HG03025 (cell line): ENCODE data around the gene VEGFA.

Experiments used
- ATAC-seq: cut with Tn5 transposase; IDR thresholded peaks from one replicate; pipeline ENCODE4 v1.9.1; 2021; ENCODE audit warnings: mild to moderate bottlenecking, moderate library complexity; ENCODE audit not compliant: unreplicated experiment, low FRiP score

VEGFA gene

DNA sequence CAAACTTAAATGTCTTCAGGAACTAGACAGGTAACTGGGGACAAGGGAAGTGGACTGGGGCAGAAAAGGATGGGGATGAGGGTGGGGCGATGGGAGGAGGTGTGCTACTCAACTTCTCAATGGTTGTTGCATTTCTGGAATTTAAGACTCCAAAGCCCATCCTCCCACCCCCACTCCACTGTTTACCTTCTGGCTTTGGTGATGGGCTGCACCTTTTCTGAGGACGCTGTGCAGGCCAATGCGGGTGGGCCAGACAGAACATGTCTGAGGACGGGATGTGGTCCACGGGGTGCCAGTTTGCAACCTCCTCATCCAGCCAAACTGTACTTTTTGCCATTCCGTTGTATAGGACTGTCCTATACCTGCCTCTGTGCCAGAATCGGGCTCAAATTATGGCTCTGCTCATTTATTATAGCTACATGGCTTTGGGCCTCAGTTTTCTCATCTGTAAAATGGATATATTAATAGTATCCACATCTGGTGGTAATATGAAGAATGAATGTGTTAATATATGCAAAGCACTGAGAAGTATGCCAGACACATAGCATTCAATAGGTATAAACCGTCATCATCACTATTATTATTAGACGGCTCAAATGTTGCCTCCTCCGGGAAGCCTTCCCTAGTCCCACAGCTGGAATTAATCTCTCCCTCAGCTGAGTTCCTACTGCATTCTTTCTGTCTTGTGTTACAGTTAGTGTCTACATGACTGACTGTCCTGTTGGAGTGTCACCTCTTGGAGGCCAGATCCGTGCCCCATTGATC is 31.0 kb upstream of the VEGFA start:
- no peak for ATAC-seq

DNA sequence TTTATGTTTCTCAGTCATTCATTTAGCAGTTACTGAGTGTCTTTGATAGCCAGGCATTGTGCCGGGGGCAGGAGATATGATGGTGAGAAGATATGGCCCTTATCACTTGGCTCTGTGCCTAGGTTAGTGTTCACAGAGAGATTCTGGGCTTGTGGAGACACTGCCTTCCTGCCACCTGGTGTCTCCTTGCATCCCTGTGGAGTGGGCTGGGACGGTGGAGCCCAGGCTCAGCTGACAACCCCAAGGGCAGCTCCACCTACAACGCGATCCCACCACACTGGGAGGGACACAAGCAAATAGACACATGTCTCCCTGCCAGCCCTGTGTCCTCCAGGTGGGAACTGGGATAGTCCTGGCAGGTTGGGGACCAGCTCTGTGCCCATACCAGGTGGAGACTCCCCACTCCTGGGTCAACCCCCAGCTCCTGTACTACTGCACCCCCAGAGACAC is 30.3 kb upstream of the VEGFA start:
- ATAC-seq: no peak

DNA sequence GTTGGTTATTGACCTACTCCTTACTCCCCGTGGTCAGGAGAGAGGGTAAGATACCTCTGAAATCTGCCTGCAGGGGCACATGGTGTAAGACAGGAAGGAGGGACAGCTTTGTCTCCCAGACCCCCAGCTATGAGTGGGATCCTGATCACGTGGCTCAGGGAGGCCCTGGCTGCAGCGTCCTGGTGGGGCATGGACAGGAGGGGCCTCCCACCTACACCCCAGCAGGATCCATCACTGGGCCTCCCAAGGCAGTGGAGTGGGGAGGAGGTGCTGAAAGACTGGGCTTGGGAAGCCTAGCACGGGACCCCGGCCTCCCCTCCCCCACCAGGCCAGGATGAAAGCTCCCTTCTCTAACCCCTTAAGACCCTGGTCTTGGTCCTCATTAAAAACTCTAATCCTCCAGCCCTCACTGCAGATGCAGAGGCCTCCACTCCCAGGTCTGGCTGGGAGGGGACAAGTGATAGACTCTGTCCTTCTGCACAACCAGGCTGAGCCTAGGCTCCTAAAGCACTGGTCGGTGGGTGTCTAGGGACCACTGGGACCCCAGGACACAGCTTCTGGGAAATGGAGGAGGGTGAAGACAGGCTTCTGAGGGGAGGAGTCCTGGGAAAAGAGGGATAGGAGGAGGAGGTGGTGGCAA is 29.6 kb upstream of the VEGFA start:
- no peak for ATAC-seq

DNA sequence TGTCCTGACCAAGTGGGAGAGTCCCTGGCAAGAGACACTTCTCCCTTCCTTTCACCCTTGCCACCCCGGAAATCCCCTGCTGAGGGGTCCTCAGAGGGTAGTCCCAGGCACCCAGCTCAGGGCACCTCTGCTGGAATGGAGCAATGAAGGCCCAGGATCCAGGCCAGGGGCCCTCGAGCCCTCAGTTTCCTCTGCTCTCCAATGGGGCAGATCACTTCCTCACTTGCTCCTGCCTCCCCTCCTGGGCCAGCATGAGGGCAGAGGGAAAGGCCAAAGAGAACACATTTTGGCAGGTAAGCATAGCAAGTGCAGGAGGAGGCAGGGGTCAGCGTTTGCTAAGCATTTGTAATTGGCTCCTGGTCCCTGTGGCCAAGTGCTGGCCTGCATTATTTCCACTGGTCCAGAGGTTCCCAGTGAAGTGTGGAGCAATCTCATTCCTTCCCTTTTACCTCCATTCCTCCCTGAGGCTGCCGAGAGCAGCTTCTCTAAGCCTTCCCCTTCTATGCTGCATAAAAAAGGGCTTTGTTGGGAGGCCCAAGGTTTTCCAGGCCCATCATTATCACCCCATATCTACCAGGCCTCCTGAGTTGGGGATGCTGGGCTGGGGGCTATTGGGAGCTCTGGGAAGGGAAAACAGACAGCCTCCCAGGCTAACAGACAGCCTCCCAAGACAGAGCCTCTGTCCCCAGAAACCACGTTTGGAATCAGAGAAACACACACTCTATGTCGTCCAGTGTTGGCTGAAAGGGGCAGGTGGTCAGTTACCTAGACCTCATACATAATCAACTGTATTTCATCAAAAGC is 28.8 kb upstream of the VEGFA start:
- ATAC-seq: no peak

DNA sequence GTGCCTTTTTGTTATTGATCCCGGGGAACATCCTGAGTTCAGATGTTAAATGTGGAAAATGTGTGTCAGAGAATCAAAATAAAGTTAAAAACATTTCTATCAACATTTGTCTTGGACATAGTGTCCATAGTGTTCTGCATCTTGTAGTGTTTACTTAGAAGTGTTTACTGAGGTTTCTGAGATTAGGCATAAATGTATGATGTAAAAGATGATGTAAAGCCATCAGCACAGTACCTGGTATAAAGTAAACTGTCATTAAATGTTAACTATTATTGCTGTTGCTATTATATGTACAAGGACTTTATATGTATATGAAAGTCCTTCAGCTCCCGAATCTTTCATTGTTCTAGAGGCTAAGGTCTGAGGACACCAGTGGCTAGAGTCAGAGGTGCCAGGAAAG is 28.2 kb upstream of the VEGFA start:
- no peak for ATAC-seq

DNA sequence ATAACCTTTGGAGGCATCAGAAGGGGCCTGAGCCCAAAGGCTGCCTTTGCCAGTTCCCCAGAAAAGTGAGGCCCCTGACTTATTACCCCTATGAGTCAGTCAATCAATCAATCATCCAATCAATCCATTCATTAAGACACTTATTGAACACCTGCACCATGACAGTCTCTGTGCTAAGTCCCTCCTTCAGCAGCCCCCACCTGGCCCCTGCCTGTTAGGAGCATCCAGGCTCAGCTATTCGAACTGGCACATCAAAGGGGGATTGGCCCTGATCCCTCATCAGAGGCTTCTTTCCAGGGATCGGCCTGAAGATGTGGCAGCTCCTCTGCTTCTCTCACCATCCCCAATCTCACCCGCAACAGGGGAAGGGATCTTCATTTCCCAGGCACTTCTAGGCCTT is 27.7 kb upstream of the VEGFA start:
- no peak for ATAC-seq

DNA sequence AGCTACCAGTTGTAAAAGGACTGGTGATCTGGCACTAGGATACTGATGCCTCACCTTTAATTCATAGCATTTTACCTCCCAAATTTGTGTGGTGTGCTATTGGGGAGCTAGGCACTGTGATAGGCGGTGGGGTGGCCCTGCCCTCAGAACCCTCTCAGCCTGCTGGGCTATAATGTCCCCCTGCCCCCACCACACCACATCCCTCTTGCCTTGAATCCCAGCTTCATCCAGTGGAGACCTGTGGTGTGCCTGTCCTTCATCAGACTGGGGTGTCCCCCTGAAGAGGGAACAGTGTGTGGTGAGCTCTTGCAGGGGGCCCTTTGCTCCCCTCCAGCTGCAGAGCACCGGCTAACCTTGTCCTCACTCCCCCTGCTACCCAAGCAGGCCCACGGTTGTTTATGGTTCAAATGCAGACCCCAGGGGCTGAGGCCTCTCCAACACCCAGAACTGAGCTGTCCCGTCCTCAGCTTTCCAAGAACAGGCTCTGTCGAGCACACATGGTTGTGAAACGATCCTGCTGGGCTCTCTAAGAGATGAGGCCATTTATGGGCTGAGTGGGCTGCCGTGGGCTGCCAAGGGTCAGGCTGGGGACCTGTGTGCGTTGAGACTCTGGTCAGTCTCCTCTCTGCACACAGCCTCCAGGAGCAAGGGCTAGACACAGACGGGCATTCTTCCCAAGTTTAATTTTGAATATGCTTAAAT is 26.9 kb upstream of the VEGFA start:
- ATAC-seq: no peak

DNA sequence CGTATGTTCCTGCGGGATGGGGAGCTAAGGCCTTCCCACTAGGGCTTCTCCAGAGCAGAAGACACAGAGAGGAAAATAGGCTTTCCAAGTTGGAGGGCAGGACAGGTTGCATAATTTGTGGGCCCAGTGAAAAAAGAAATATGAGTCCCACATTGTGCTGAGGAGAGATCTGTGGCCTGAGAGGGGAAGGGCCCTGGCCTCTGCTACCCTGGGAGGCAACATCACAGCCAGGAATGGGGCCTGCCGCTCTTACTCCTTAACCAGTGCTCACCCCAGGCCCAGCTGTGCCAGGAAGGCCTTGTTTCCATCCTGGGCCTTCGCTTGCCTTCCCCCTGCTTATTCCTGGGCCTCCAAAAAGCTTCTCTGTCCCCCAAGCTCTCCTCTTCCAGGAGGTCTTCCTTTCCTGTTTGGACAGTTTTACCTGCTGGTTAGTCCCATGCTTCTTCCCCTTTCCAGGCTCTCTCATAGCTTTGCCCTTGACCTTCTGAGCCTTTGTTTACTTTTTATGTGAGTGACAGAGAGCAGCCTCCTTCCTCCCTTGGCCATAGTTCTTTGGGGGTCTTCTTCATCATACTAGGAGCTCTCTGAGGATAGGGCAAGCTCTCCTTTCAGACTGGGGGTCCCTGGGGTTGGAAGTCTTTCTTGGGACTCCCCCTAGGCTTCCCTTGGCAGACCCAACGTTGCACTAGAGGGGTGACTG is 26.2 kb upstream of the VEGFA start:
- no peak for ATAC-seq

DNA sequence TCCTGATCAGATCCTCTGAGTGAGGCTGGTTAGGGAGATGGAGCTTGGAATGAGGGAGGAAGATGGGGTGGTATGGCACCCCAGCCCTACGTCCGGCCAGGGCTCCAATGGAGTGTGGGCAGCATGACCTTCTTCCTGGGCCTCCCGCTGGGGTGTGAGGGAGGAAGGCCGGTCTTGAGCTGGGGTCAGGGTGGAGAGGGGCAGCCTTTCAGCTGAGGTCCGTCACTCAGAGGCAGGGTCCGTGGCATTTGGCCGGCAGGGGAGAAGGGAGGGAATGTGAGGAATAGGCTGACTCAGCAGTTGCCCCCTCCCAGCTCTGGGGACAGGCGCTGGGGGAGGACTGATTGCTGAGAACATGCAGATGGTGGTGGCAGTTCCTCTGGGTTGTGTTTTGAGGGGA is 25.5 kb upstream of the VEGFA start:
- ATAC-seq: no peak

DNA sequence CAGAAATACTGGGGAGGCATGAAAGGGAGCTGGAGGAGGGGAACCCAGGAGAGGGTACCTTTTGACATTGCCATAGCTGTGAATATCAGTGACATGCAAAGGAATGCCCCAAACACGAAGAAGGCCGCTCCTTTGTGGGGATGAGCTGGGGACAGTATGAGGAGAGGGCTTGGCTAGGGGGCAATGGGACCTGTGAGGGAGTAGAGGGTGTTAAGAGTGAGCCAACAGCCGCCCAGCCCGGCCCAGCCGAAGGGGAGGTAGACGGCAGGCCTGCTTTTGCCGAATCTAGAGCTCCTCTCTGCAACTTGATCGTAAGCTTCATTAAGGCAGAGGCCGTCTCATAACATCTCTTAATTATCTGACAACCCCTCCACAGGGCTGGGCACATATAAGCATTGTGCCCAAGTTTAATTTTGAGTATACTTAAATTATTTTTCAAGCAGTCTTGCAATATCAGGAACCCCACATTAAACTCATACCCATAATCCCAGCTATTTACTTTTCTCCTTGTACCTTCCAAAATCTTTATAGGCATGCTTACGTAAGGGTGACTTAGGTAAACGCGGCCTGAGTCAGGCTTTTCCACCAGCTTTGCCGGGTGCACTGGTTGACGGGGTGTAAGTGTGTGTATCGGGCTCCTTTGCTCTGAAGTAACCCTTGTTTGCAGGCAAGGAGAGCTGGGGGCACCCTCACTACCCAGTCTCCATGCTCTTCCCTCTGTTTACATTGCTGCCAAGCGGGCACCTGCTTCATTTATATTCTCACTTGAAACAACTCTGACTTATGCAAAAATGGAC is 24.9 kb upstream of the VEGFA start:
- ATAC-seq: no peak

DNA sequence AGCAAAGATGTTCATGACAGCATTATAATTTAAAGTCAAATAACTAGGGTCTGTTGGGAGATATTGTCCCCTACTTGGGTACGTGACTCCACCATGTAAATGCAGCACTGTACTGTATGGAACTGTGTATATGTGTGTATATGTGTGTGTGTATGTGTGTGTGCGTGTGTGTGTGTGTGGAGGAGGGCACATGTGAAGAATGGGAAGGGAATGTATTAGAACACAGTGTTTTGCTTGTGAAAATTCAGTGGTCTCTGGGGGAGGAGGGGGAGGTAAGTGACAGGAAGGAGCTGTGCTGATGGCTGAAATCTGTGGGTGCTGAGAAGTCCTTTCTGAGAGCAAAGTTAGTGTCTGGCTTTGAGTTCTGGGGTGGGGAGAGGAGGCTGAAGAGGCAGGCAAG is 23.9 kb upstream of the VEGFA start:
- ATAC-seq: no peak

DNA sequence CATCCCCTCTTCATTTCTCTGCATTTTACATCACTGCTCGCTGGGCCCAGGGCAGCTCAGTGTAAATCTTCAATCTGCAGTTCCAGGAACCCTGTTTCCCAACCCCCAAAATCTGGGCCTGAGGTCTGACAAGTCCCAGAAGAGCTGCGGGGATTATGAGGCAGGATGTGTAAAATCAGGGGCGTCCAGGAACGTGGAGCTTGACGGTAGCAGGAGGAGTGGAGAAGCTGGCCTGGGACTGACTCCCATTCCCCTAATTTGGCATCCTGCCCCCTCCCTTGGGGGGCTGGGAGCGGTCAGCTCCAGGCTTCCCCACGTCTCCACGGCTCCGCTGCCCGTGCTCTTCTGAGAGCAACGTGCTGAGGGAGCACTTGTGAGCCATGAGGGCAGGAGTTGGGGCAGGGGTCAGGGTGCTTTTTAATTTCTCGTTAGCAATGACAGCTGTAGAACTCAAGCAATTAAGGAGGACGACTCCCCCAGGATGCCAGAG is 23.4 kb upstream of the VEGFA start:
- ATAC-seq: no peak

DNA sequence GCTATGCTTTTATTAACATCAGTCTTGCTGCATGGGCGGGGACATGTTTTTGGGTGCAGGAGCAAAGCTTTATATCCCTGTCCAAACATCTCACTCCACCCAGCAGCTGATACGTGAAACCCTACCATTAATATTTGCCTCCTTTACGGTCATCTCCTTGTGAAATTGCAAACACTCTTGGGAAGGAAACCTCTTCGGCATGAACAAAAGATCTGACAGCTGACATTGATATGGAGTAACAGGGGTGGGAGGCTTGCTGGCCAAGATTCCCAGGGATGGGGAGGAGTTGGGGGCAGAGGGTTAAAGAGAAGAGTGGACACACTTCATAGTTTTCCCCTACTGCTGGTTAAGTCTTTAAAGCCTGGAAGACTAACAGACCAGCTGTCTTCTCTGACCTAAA is 22.2 kb upstream of the VEGFA start:
- no peak for ATAC-seq

DNA sequence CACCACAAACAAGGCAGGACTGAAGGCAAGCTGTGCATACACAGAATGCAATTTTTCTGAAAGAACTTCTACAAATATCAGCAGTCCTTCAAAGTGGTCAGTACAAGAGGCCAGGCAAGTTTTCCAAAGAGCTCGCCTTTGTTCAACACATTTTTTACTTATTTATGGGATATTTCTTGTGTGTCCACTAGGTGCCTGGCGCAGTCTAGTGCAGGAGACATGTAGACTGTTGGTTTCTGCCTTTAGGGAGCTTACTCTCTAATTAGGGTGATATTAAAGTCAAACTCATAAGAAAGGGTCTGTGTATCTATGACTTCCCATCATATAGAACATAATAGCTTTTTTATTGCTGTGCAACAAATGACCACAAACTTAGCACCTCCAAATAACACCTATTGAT is 21.2 kb upstream of the VEGFA start:
- ATAC-seq: no peak

DNA sequence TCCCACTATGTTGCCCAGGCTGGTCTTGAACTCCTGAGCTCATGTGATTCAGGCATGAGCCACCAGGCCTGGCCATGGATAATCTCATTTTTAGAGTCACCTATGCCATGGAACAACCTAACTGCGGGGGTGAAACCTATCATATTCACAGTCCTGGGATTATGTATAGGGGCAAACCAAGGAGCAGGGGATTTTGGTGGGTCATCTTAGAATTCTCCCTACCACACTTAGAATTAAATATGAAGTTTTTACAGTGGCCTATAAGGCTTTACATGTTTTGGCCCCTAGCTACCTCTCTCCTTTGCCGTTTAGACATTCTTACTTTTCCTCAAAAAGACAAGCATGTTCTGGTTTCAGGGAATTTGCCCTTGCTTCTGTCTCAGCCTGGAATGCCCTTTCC is 20.6 kb upstream of the VEGFA start:
- no peak for ATAC-seq

DNA sequence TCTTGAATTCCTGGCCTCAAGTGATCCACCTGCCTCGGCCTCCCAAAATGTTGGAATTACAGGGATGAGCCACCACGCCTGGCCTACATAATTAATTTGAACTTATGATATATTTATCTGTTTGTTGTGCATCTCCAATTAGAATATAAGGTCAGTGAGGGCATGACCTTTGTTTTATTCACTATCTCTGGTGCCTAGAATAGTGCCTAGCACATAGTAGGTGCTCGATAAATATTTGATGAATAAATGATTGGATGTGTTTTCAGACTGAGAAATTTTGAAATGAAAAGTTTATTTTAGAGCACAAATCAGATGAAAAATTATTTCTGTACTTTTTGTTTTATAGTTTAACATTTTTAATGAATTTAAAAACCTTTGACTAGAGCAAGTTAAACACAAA is 19.4 kb upstream of the VEGFA start:
- ATAC-seq: no peak

DNA sequence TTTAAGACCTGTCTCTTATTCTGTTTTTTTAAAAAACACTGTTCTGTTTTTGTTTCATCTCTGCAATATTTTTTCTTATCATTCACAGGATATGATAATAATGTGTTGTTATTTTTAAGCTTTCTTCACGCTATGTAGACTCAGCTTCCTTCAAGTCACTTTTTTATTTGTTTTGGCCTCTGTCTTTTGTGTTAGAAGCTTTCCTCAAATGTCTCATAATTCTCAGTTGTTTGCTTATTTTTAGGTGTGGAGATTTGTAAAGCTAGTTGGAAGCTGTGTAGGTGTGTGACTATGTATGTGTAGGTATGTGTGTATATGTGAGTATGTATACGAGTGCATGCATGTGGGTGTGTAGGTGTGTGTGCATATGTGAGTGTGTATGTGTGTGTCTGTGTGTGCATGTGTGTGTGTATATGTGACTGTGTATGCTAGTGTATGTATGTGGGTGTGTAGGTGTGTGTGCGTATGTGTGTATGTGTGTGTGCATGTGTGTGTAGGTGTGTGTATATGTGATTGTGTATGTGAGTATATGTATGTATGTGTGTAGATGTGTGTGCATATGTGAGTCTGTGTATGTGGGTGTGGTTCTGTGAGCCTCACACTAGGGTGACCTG is 16.3 kb upstream of the VEGFA start:
- no peak for ATAC-seq

DNA sequence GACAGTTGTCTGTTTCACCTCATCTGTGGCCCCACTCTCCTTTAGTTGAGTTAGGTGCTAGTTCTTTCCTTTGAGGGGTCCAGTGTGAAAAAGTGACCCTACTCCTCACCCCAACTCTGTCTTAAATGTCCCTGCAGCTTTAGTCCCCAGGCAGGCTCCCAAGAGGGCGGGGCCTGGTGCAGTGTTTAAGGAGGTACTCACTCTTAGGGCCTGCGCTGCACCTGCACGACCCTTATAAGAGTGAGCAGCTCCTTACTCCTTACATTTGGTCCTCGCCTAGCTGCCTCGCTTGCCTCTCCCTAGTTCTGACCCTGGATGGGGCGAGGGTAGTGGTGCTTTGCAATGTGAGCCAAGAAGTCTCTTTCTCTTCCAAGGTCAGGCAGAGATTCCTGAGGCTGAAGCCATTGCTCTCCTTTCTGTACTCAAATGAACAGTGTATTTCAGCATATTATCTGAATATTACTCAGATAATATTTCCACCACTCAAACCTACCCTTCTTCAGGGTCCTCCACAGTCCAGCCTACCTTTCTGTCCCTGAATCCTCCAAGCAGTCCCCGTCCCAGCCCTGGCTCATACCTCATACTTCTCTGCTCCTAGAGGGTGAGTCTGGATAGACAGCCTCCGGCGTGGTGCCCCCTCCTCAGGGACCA is 11.9 kb upstream of the VEGFA start:
- ATAC-seq: no peak
